ENCODE data around the gene STOM.

The STOM gene

GRCh38 chr9:121368745-121369144 lies 1.3 kb downstream of the STOM start:
- no peak for DNase-seq

- no peak for DNase-seq
Observed at GRCh38 chr9:121368138-121368522, 1.9 kb downstream of the STOM start.

GRCh38 chr9:121367306-121368137 lies 2.5 kb downstream of the STOM start:
- no peak for DNase-seq

GRCh38 chr9:121366611-121367192 lies 3.3 kb downstream of the STOM start:
- no peak for DNase-seq

GRCh38 chr9:121365564-121365963 lies 4.5 kb downstream of the STOM start:
- DNase-seq: no peak

- DNase-seq: no peak
Observed at GRCh38 chr9:121364886-121365285, 5.2 kb downstream of the STOM start.

GRCh38 chr9:121364077-121364476 lies 6.0 kb downstream of the STOM start:
- no peak for DNase-seq

- no peak for DNase-seq
Observed at GRCh38 chr9:121363622-121363961, 6.5 kb downstream of the STOM start.

- DNase-seq: no peak
Observed at GRCh38 chr9:121362813-121363621, 7.0 kb downstream of the STOM start.

GRCh38 chr9:121360601-121361374 lies 9.3 kb downstream of the STOM start:
- no peak for DNase-seq

- DNase-seq: no peak
Observed at GRCh38 chr9:121359351-121360294, 10.4 kb downstream of the STOM start.

- DNase-seq: no peak
Observed at GRCh38 chr9:121358751-121359150, 11.3 kb downstream of the STOM start.

GRCh38 chr9:121357011-121357410 lies 13.0 kb downstream of the STOM start:
- DNase-seq: no peak

- DNase-seq: no peak
Observed at GRCh38 chr9:121354762-121355161, 15.3 kb downstream of the STOM start.

- no peak for DNase-seq
Observed at GRCh38 chr9:121354141-121354540, 15.9 kb downstream of the STOM start.

GRCh38 chr9:121353241-121354061 lies 16.6 kb downstream of the STOM start:
- DNase-seq: no peak

GRCh38 chr9:121350993-121351561 lies 19.0 kb downstream of the STOM start:
- DNase-seq: no peak

GRCh38 chr9:121350036-121350435 lies 20.0 kb downstream of the STOM start:
- DNase-seq: no peak

GRCh38 chr9:121349009-121349408 lies 21.0 kb downstream of the STOM start:
- DNase-seq: no peak

- DNase-seq: no peak
Observed at GRCh38 chr9:121348221-121348620, 21.8 kb downstream of the STOM start.

- DNase-seq: no peak
Observed at GRCh38 chr9:121345070-121345469, 25.0 kb downstream of the STOM start.
